Medulla oblongata (tissue), 1 donor: ENCODE measurements around the gene TBX1.
"Not testable (repeated sequence)": the region's sequence is repeated elsewhere in the genome, so short reads cannot be mapped to it uniquely, and the experiment has no call there.

Experiments
- DNase-seq: peaks from one replicate; pipeline ENCODE4 v3.0.0-alpha.2; 2015; ENCODE audit errors: extremely low spot score

The TBX1 gene

GRCh38 chr22:19723232-19723982 is 37.2 kb upstream of the TBX1 start, which contains the start of gene GP1BB:
Gene GP1BB, plus strand, starts transcription at chr22:19723539. Its CDS starts 31 bp downstream, at chr22:19723570.
- no peak for DNase-seq

GRCh38 chr22:19723983-19724827 is 36.4 kb upstream of the TBX1 start:
- no peak for DNase-seq

GRCh38 chr22:19724927-19725661 is 35.5 kb upstream of the TBX1 start:
- no peak for DNase-seq

GRCh38 chr22:19726064-19726788 is 34.4 kb upstream of the TBX1 start:
- not testable (repeated sequence) for DNase-seq

- DNase-seq, result no peak
These were observed 33.0 kb upstream of the TBX1 start for GRCh38 chr22:19727310-19728150.

GRCh38 chr22:19728271-19728670 is 32.3 kb upstream of the TBX1 start:
- DNase-seq, result no peak

- no peak for DNase-seq
These were observed 31.7 kb upstream of the TBX1 start for GRCh38 chr22:19728836-19729235.

GRCh38 chr22:19729507-19729906 is 31.1 kb upstream of the TBX1 start:
- DNase-seq, result no peak

- no peak for DNase-seq
These were observed 30.4 kb upstream of the TBX1 start for GRCh38 chr22:19730198-19730597.

GRCh38 chr22:19730655-19731360 is 29.8 kb upstream of the TBX1 start:
- peak; percentile 84 for DNase-seq

- no peak for DNase-seq
These were observed 29.0 kb upstream of the TBX1 start for GRCh38 chr22:19731361-19732135.

GRCh38 chr22:19732403-19733113 is 28.0 kb upstream of the TBX1 start:
- no peak for DNase-seq

- DNase-seq, result no peak
These were observed 26.8 kb upstream of the TBX1 start for GRCh38 chr22:19733755-19734154.

GRCh38 chr22:19734163-19734562 is 26.4 kb upstream of the TBX1 start:
- DNase-seq, result no peak

- DNase-seq, result no peak
These were observed 25.7 kb upstream of the TBX1 start for GRCh38 chr22:19734837-19735382.

GRCh38 chr22:19735665-19736510 is 24.7 kb upstream of the TBX1 start:
- DNase-seq, result no peak
